NCI-H1092 (cell line): ENCODE results near the gene TECPR2.
A peak's percentile ranks its signal among the peaks of the same experiment; 100 is the strongest.

Experiments
- DNase-seq: peaks from one replicate; lab custom pipeline; 2025; lab: John Stamatoyannopoulos, UW

TECPR2 gene

DNA sequence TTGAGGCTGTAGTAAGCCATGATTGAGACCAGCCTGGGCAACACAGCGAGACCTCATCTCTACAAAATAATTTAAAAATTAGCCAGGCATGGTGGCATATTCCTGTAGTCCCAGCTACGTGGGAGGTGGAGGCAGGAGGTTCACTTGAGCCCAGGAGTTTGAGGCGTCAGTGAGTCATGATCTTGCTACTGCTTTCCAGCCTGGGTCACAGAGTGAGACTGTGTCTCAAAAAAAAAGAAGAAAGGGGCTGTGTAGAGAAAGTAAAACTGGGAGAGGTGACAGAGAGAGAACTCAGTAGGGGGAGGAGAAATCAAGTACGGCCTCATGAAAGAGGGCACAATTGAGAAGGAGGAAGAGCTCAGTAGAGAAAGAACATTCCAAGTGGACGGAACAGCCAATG is 12.4 kb downstream of the TECPR2 start:
- DNase-seq: no peak

DNA sequence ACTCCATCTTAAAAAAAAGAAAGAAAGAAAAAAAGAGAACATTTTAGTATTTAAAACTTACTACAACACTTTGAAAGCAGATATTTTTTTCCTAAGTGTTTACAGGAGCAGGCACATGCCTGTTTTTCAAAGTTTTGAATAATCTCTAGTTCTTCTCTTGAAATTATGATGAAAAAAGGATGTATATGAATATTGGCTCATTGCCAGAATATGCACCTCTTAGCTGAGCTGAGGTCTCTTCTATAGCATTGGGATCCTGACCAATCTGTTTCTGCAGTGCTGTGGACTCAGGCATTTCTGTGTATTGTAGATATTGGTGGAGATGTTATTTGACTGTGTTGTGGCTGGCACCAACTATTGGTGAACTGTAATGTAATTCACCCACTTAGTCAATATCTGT is 15.0 kb downstream of the TECPR2 start:
- DNase-seq: no peak

DNA sequence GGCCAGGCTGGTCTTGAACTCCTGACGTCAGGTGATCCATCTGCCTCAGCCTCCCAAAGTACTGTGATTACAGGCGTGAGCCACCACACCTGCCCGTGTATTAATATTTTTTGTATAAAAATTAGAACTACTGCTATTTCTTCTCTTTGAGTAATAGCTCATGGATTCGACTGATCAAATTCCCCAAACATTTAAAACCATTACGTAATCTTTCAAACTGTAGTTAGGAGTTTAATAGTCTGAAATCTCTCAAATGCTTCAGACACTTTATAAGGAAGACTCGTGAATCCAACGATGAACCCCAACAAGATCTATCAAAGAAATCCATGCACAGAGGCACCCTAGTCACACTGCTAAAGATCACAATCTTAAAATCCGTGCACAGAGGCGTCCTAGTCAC is 16.1 kb downstream of the TECPR2 start:
- no peak for DNase-seq

DNA sequence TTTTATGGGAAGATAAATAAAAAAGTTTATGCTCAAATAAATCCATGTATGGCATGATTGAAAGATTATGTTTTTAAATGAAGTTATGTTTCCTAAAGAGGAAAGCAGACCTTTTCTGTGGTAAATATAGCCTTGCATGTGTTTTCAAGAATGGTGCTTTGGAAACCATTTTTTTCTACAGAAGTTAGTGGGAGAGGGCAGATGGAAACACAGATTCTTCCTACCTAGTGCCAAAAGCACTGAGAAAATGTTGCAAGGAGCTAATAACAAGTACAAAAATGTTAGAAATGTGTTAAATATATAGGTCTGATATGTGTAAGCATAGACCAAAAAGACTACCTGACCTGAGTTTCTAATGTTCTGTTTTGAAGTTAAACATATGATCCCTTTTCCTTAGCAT is 24.3 kb downstream of the TECPR2 start:
- DNase-seq: no peak

DNA sequence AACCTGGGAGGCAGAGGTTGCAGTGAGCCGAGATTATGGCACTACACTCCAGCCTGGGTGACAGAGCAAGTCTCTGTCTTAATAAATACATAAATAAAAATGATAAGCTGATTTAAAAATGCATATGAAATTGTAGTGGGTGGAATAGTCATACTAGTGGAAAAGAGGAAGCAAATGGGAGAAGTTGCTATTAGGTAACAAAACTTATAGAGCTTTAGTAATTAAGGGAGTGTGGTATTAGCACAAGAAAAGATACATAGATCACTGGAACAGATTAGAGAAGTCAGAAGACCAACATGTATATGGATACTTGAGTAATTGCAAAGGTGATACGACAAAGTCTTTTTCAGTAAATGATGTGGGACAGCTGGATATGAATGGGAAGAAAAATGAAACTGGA is 26.5 kb downstream of the TECPR2 start:
- no peak for DNase-seq

DNA sequence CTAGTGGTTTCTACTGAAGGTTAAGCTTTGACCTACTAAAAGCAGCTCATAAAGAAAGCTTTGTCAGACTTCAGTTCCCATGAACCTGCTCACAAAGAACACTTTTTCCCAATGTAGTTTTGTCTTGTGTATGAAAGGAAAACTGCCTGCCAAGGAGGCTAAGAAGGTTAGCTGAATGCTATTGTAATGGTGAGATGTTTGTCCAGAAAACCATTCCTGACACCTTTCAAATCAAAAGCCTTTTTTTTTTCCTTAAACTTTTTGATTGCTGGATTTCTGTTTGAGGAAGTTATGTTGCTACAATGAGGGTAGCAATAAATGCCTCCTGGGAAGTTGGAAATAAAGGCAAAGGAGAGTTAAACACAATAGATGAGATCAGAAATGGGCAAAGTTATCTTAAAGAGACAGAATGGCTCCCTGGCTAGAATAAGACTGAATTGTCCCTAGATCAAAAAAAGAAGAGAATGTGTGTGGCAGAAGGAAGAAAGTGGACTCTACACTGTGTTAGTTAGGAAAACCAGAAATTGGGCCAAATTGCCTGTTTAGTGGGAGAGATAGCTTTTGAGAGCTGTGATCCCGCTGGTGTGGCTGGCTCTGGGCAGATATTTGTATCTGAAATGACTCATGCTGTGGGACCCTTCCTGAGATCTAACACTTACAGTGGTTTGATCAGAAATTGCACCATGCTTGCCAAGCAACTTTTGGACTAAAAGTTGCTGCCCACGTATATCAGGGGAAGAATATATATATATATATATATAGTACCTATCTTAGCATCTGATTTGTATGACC is 27.5 kb downstream of the TECPR2 start:
- no peak for DNase-seq

DNA sequence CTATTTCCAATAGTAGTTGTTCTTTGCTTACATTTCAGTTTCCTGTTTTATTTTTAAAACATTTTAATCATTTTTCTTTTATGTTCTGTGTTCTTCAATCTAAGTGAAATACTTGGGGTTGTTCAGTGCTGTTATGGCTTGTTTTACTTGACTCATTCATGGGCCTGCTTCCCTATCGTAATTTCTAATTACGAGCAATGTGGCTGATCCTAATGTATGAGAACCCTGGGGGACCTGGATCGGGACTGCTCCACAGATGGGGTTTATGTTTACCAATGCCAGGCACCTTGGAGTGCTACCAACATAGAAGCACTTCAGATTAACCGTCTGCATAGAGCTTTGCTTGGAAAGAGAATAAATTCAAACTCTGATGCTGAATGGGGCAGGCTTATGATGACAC is 29.8 kb downstream of the TECPR2 start:
- peak; percentile 72 for DNase-seq

DNA sequence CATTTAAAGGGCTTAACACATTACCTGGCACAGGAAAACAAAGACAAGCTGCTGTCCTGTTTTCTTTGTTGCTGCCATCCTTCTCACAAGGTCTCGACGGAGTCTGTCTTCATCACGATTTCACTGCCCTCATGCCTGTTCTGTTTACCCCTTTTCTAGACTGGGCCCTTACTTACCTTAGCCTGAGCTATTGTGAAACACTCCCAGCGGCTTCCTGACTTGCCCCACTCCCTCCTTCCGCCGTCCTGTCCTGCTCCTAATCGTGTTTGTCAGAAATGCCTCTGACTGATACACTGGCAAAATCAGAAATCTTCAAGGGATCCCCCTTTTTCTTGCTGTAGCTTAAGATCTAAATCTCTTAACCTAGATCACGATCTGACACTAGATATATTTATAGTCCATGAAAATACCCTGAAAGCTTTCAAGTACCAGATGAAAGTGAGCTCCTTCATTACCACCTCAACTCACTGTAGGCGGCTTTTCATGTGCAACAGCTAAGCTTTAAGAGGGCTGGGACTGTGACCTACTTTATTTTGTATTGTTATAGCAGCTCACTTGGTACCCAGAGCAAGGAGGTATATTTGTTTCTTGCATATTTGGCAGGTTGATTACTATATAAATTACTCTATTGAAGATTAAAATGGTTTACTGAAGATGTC is 32.1 kb downstream of the TECPR2 start:
- DNase-seq: no peak

DNA sequence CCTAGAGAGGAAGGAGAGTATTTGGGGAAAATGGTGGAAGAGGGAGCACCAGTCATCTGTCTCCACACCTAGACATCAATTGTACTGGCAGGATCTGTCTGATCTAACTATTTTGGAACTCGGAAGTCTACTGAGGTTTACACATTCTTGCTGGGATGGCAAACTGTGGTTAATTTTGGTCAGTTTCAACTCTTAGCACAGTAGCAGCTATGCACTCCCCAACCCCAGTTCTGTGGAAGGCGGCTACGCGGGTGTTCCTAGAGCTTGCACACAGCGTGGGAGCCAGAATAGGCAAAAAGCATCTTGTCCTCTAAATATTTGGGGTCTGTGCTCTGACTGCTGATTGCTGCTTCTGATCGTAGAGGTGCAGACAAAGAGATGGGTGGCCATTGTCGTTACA is 33.8 kb downstream of the TECPR2 start:
- DNase-seq: no peak

DNA sequence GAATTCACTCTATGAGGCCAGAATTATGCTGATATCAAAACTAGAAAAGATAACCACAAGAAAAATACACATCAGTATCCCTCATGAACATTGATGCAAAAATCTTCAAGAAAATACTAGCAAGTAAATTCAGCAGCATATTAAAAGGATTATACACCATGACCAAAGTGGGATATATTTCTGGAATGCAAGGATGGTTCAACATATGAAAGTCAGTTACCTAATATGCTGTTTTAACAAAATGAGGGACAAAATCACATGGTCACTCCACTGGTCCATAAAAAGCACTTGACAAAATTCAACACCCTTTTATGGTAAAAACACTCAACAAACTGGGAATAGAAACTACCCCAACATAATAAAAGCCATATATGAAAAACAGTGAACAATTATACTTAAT is 40.3 kb downstream of the TECPR2 start:
- DNase-seq: no peak

DNA sequence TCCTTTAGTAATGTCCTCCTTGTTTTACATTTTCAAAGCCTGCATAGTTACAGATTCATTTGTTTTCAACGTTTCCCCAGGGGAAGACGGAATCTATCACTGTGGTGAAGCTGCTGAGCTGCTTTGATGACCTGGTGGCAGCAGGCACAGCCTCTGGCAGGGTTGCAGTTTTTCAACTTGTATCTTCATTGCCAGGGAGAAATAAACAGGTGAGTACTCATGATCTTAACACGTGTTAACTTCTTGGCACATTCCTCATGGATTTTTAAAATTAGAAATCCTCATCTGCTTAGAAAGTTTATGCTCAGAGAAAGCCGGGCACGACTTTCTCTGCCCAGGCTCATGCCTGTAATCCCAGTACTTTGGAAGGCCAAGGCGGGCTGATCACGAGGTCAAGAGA is 44.5 kb downstream of the TECPR2 start:
- no peak for DNase-seq

DNA sequence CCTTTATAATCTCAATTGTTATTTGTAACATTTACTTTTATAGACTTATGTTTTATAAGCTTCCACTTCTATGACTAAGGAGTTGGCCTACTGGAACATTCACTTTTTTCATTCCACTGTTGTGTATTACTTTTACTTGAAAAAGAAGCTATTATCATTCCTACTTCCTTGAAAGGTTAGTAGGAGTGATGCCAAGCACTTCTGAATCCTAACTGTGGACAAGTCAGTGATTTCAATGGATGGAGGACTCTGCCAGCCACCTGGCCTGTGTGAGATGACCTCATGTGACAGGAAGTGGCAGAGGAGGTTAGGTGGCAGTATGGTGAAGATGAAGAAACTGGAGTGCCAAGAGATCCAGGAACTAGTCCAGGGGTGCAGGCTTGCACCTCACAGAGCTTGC is 46.0 kb downstream of the TECPR2 start:
- no peak for DNase-seq

DNA sequence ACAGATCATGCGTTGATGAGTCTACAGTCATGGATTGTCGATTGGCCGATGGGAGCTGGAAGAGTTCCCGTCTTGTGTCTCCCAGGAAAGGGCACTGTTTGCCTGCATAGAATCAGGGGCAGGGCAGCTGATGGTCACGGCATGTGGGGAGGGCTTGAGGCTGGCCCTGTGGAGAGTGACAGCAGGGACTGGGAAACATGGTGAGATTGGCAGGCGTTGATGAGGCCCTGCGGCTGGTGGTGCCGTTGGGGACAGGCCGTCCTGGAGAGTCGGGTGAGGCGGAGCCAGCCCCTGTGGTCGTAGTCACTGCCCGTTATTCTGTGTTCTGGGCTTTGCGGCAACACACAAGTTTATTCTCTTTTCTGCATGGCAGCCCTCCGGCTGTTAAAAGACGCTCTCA is 52.9 kb downstream of the TECPR2 start:
- no peak for DNase-seq

DNA sequence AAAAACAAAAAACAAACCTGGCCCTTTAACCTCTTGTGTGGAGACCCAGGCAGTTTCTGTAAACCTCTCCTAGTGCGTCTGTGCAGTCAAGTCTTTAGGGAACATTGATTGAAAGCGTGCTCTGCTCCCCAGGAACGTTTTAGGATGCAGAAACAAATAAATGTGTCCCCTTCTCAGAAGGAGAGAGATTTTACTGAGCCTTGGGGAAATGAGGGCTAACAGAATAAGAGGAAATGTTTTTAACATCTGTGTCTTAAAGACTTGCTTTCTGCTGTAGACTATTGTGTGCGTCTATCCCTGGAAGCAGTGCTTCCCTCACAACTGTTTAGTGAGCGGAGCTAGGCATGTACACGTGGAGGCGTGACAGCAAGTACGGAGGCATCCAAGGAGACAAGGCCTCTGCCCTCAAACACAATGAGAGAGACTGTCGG is 54.3 kb downstream of the TECPR2 start:
- DNase-seq: no peak

DNA sequence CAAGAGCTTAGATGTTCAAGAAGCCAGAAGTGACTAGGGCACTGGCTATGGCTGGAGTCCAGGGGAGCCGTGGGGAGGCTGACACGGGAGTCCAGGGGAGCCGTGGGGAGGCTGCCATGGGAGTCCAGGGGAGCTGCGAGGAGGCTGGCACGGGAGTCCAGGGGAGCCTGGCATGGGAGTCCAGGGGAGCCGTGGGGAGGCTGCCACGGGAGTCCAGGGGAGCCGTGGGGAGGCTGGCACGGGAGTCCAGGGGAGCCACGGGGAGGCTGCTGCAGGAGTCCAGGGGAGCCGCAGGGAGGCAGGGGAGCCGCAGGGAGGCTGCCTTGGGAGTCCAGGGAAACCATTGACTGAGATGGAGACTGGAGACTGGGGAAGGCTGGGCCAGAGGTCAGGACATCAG is 54.9 kb downstream of the TECPR2 start:
- no peak for DNase-seq

DNA sequence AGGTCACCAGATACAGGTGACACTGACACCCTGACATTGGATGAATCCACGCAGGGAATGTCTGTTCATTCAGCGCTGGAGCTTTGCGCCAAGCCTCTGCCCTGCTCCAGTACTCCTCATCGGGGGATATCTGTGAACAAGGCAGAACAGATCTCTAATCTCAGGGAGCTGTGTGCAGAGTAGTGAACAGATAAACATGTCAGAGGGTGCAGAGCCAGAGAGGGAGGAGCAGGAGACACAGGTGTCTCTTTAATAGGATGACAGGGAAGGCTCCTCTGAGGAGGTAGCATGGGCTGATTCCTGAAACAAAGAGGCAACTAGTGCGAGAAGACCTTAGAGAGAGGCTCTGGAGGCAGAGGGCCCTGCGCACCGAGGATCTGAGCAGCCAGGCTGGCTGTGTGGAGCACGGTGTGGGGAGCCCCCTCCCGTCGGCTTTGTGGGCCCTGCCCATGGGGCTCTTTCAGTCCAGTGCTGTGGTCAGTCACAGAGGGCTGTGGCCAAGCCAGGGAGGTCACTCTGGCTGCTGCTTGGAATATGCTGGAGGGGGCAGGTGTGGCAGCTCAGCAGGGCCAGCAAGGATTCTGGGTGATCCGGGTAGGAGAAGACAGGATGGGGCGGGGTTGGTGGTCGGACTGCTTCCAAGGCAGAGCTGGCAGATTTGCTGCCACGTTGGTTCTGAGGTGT is 55.6 kb downstream of the TECPR2 start:
- DNase-seq: no peak

DNA sequence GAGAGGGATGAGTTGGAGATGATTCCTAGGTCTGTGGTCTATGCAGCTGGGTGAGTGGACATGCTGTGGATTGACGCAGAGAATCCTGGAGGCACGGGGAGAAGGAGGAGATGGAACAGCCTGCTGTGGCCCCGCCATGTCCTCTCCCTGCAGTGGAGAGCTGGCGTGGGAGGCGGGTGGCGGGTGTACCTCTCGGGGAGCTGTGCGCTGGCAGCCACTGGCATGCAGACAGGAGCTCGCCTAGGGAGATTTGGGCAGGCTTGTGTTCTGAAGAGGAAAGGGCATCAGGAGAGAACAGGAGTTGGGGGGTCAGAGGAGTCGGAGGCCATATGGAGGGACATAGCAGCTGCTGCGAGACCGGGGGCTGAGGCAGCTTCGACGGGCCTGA is 56.1 kb downstream of the TECPR2 start:
- DNase-seq: no peak

DNA sequence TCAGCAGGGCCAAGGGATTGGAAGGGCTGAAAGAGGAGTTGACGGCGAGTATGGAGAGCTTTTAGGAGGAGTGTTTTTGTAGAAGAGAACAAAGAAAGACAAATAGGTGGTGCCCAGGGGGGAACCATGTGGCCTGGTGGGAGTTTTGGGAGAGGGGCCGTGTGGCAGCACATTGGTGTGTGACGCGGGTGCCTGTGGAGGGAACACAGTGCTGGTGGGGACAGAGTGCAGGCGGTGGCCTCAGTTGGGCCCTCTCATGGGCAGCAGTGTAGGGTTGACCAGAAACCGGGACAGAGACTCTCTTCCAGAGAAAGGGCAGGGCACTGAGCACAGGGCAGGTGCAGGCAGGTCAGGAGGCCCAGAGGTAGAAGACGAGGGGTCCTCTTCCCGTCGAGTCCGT is 56.5 kb downstream of the TECPR2 start:
- DNase-seq: no peak

DNA sequence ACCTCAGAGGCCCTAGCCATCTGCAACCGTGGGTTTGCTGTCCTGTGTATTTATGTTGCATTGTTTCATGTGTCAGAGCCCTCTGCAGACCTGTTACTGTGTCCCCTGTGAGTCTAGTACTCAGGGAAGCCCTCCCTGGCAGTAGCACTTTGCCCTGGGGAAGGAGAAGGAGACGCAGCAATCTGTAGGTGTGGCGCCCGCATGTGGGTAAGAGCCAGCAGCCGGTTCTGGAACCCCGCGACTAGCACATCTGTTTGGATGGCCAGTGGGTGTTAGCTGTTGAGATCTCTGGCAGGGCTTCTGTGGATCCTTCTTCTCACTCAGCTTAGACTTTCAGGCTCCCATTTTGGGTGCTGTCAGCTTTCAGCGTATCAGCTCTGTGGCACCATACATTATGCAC is 57.0 kb downstream of the TECPR2 start:
- DNase-seq: no peak

DNA sequence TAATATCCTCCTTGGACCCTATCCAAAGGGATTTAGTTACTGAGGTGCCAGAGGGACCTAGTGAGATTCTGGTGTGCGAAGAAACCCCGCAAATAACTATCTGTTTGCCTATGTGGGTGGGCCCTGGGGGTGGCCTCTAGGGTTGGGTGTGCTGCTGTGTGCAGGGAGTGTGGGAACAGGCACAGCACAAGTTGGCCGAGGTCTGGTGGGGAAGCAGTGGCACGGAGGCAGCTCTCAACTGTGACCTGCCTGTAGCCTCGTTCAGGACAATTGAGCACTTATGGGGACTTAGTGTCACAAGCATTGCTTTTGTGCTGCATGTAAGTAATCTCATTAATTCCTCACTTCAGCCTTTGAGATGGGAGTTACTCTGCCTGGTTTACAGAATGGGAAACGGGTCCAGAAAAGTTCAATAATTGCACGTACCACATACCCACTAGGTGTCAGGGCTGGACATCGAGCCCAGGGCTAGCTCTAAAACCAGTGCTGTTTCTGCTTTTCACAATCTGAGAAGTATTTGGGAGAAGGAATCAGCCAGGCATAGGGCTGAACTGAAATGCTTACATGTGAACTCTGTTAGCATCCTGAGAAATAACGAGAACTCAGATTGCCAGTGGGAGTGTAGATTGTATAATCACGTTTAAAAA is 58.8 kb downstream of the TECPR2 start:
- no peak for DNase-seq

DNA sequence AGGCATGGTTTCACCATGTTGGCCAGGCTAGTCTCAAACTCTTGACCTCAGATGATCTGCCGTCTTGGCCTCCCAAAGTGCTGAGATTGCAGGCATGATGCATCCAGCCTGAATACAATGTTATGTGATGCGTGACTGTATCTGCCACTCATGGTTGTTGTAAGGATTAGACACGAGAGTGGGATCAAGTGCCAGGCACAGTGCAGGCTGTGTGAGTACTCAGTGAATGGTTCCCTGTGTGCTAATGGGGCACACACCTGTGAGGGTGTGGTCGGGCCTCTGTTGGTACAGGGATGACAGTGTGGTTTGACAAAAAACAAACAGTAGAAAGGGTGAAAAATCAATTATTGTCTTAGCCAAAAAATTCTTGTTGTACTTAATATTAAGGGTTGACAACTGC is 61.8 kb downstream of the TECPR2 start:
- no peak for DNase-seq

DNA sequence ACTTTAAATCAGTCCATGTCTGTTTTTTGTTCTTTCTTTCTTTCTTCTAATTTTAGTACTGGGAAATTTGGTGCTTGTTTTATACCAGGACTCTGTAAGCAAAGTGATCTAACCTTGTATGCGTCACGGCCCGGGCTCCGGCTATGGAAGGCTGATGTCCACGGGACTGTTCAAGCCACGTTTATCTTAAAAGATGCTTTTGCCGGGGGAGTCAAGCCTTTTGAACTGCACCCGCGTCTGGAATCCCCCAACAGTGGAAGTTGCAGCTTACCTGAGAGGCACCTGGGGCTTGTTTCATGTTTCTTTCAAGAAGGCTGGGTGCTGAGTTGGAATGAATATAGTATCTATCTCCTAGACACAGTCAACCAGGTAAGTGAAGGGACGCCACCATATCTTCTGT is 62.2 kb downstream of the TECPR2 start:
- no peak for DNase-seq

DNA sequence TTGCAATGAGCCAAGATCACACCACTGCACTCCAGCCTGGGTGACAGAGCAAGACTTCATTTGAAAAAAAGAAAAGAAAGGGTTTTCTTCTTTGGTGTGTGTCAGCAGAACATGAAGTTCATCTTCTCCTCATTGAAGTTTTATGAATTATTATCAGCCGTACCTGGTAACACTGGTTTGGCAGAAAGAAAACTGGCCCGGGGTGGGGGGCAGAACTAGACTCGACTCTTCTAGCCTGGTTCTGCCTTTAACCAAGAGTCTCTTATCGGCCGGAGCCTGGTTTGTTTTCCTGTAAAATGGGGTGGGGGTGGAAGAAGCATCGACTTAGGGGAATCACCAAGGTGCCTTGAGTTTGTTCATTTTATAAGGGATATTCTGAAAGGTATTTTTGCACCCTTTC is 64.1 kb downstream of the TECPR2 start:
- DNase-seq: no peak
